HepG2 (cell line): Measurements from ENCODE around the gene ATRAID. TPM values are rescaled to one million over a fixed set of nuclear protein-coding genes. Genes with fewer than 3 reads are reported as not detected.

Experiments
- ASH2L ChIP-seq: fragments of 300-600, 200-600 bp; sonication (generic); IDR thresholded peaks from 2 replicates; pipeline ENCODE4 v1.7.0; 2017; ENCODE audit warnings: low read depth, mild to moderate bottlenecking, moderate library complexity, mixed read lengths, low read length; ENCODE audit not compliant: insufficient read length
- CBX5 ChIP-seq: sonication (generic); formaldehyde crosslinking; IDR thresholded peaks from 2 replicates; pipeline ENCODE4 v1.4.0; 2020; ENCODE audit warnings: missing genetic modification reagents, borderline replicate concordance
- CHCHD3 ChIP-seq: sonication (generic); formaldehyde crosslinking; IDR thresholded peaks from 2 replicates; pipeline ENCODE4 v1.8.0; 2022; ENCODE audit warnings: mild to moderate bottlenecking, missing genetic modification reagents, moderate library complexity
- DMAP1 ChIP-seq: IDR thresholded peaks from 2 replicates; pipeline ENCODE4 v1.6.1; 2016
- MED8 ChIP-seq: sonication (generic); formaldehyde crosslinking; IDR thresholded peaks from 2 replicates; pipeline ENCODE4 v1.8.1; 2023; ENCODE audit warnings: mild to moderate bottlenecking, missing genetic modification reagents; ENCODE audit not compliant: insufficient replicate concordance
- MTF2 ChIP-seq: sonication (generic); formaldehyde crosslinking; IDR thresholded peaks from 2 replicates; pipeline ENCODE4 v1.5.0; 2020; ENCODE audit warnings: missing genetic modification reagents, borderline replicate concordance
- PLRG1 ChIP-seq: fragments of 450-650 bp; conservative IDR thresholded peaks from 2 replicates; pipeline ENCODE4 v1.6.1; 2016
- POGZ ChIP-seq: sonication (generic); formaldehyde crosslinking; IDR thresholded peaks from 2 replicates; pipeline ENCODE4 v1.4.0; 2020; ENCODE audit warnings: mild to moderate bottlenecking, missing genetic modification reagents
- POLR2AphosphoS5 ChIP-seq: IDR thresholded peaks from 2 replicates; pipeline ENCODE4 v1.6.1; 2012; ENCODE audit warnings: low read depth, low read length
- ZNF468 ChIP-seq: sonication (generic); formaldehyde crosslinking; IDR thresholded peaks from 2 replicates; pipeline ENCODE4 v1.8.0; 2022; ENCODE audit warnings: mild to moderate bottlenecking, moderate library complexity, missing genetic modification reagents
- ZNF562 ChIP-seq: sonication (generic); formaldehyde crosslinking; IDR thresholded peaks from 2 replicates; pipeline ENCODE4 v1.8.0; 2022; ENCODE audit warnings: missing genetic modification reagents, borderline replicate concordance
- ZNF747 ChIP-seq: sonication (generic); formaldehyde crosslinking; IDR thresholded peaks from 2 replicates; pipeline ENCODE4 v1.8.1; 2023; ENCODE audit warnings: missing genetic modification reagents, mild to moderate bottlenecking, borderline replicate concordance
- ZNF75D ChIP-seq: sonication (generic); formaldehyde crosslinking; IDR thresholded peaks from 2 replicates; pipeline ENCODE4 v1.8.1; 2023; ENCODE audit warnings: missing genetic modification reagents, mild to moderate bottlenecking, borderline replicate concordance
- ZNF792 ChIP-seq: IDR thresholded peaks from 2 replicates; pipeline ENCODE4 v1.6.1; 2016
- ZNF883 ChIP-seq: sonication (generic); formaldehyde crosslinking; IDR thresholded peaks from 2 replicates; pipeline ENCODE4 v1.5.1; 2020; ENCODE audit warnings: mild to moderate bottlenecking, missing genetic modification reagents; ENCODE audit errors: not compliant biosample characterization
- polyA plus RNA-seq, 8 experiments: library from polyadenylated mRNA; depleted of rRNA in 3 of 8; stranded (reverse) in 7 of 8; unstranded in 1 of 8; fragments of >200 nt; fragmentation: Illumina TruSeq in 4 of 8; extraction: Trizol in 4 of 8; gene quantifications; 2 replicates each; pipeline versions ENCODE4 v1.2.1 to v1.2.3, GENCODE V29; 2011 to 2016; ENCODE audit warnings: low read depth in 4 of 8, missing spikeins in 1 of 8, mixed read lengths in 1 of 8; ENCODE audit not compliant: insufficient read depth in 1 of 8
- total RNA-seq, 5 experiments: library from RNA; depleted of rRNA; stranded (reverse); fragments of >200 nt; fragmentation: Illumina TruSeq; extraction: Trizol; gene quantifications; 2 replicates each; pipeline ENCODE4 v1.2.3, GENCODE V29; 2016; ENCODE audit warnings: low read depth in 1 of 5
- TF ChIP-seq, protein P1 (sequence below): sonication (generic); formaldehyde crosslinking; IDR thresholded peaks from 2 replicates; pipeline ENCODE4 v1.5.0; 2020; ENCODE audit warnings: missing genetic modification reagents
- TF ChIP-seq, protein P2 (sequence below): sonication (generic); formaldehyde crosslinking; IDR thresholded peaks from 2 replicates; pipeline ENCODE4 v1.8.0; 2022; ENCODE audit warnings: missing genetic modification reagents, mild to moderate bottlenecking, moderate library complexity, borderline replicate concordance
- TF ChIP-seq, protein P3 (sequence below), 2 experiments: IDR thresholded peaks; 2 replicates each; pipeline ENCODE4 v1.6.1; 2011 to 2012; ENCODE audit warnings: low read length in 2 of 2, borderline replicate concordance in 1 of 2, low read depth in 1 of 2, mild to moderate bottlenecking in 1 of 2, moderate library complexity in 1 of 2
- TF ChIP-seq, protein P4 (sequence below): sonication (generic); formaldehyde crosslinking; IDR thresholded peaks from 2 replicates; pipeline ENCODE4 v1.8.0; 2022; ENCODE audit warnings: missing genetic modification reagents, mild to moderate bottlenecking, inconsistent platforms, borderline replicate concordance

Gene ATRAID
- total and polyA plus RNA-seq, 2 of the 13 experiments (the other 11 are each of a cell fraction or from before 2014, with no cell fraction given) = 207 to 382 TPM

DNA sequence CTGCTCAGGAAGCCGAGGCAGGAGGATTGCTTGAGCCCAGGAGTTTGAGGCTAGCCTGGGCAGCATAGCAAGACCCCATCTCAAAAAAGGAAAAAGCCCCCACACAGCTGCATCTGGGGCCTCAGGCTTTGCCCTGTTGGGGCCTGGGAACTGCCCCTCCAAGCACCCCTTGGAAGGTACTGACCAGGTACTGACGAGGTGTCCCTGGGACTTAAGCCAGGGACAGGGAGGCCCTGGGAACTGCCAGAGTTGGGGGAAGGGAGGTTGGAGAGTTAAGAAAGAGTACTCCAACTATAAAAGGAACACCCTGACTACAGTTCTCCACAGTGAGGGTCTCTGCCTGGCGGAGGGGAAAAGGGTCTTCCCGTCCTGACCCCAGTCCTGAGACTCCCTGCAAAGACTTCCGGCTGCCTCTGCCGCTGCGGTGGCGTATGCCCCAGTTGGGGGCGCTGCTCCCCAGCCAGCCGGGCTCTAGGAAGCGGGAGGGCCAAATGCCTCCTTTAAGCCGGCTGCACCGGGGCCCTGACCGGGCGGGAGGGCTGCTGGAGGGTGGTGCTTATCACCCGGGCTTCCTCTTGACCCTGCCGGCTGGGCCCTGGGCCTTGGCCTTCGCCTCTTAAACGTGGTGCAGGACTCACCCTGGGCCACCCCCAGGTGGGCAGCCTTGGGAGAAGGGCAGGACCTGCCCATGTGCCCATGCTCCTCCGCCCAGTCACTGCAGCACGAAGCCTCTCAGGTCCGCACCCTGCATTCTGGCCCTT lies 38.2 kb downstream of the ATRAID start (continued):
- no peak for TF ChIP-seq MTF2 (CRISPR knock-in tag)
- TF ChIP-seq, protein P1, sequence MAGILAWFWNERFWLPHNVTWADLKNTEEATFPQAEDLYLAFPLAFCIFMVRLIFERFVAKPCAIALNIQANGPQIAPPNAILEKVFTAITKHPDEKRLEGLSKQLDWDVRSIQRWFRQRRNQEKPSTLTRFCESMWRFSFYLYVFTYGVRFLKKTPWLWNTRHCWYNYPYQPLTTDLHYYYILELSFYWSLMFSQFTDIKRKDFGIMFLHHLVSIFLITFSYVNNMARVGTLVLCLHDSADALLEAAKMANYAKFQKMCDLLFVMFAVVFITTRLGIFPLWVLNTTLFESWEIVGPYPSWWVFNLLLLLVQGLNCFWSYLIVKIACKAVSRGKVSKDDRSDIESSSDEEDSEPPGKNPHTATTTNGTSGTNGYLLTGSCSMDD (CRISPR knock-in tag) = no peak
- peak; percentile 42 for TF ChIP-seq ASH2L
- 0 out of 2 replicates have a peak, but pooled peaks have one; percentile 70 for TF ChIP-seq CHCHD3 (CRISPR knock-in tag)
- no peak for TF ChIP-seq ZNF562 (CRISPR knock-in tag)
- TF ChIP-seq, protein P2, sequence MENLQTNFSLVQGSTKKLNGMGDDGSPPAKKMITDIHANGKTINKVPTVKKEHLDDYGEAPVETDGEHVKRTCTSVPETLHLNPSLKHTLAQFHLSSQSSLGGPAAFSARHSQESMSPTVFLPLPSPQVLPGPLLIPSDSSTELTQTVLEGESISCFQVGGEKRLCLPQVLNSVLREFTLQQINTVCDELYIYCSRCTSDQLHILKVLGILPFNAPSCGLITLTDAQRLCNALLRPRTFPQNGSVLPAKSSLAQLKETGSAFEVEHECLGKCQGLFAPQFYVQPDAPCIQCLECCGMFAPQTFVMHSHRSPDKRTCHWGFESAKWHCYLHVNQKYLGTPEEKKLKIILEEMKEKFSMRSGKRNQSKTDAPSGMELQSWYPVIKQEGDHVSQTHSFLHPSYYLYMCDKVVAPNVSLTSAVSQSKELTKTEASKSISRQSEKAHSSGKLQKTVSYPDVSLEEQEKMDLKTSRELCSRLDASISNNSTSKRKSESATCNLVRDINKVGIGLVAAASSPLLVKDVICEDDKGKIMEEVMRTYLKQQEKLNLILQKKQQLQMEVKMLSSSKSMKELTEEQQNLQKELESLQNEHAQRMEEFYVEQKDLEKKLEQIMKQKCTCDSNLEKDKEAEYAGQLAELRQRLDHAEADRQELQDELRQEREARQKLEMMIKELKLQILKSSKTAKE (CRISPR knock-in tag) = no peak
- peak; percentile 59 for TF ChIP-seq ZNF883 (CRISPR knock-in tag)
- peak; percentile 78; the same call in 1 of the 2 replicates for TF ChIP-seq ZNF747 (CRISPR knock-in tag)
- 0 out of 2 replicates have a peak, but pooled peaks have one; percentile 51 for TF ChIP-seq DMAP1 (CRISPR knock-in tag)
- no peak for TF ChIP-seq ZNF792 (CRISPR knock-in tag)
- TF ChIP-seq POGZ = peak; percentile 37; the same call in 1 of the 2 replicates
- no peak for TF ChIP-seq POLR2AphosphoS5
- TF ChIP-seq ZNF75D = no peak
- no peak for TF ChIP-seq PLRG1
- TF ChIP-seq, protein P3, sequence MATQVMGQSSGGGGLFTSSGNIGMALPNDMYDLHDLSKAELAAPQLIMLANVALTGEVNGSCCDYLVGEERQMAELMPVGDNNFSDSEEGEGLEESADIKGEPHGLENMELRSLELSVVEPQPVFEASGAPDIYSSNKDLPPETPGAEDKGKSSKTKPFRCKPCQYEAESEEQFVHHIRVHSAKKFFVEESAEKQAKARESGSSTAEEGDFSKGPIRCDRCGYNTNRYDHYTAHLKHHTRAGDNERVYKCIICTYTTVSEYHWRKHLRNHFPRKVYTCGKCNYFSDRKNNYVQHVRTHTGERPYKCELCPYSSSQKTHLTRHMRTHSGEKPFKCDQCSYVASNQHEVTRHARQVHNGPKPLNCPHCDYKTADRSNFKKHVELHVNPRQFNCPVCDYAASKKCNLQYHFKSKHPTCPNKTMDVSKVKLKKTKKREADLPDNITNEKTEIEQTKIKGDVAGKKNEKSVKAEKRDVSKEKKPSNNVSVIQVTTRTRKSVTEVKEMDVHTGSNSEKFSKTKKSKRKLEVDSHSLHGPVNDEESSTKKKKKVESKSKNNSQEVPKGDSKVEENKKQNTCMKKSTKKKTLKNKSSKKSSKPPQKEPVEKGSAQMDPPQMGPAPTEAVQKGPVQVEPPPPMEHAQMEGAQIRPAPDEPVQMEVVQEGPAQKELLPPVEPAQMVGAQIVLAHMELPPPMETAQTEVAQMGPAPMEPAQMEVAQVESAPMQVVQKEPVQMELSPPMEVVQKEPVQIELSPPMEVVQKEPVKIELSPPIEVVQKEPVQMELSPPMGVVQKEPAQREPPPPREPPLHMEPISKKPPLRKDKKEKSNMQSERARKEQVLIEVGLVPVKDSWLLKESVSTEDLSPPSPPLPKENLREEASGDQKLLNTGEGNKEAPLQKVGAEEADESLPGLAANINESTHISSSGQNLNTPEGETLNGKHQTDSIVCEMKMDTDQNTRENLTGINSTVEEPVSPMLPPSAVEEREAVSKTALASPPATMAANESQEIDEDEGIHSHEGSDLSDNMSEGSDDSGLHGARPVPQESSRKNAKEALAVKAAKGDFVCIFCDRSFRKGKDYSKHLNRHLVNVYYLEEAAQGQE (IDR thresholded peaks at IDR 0.05; ENCODE audit: borderline replicate concordance in 1 of 2, low read depth in 1 of 2, low read length in 2 of 2) = no peak
- TF ChIP-seq, protein P4, sequence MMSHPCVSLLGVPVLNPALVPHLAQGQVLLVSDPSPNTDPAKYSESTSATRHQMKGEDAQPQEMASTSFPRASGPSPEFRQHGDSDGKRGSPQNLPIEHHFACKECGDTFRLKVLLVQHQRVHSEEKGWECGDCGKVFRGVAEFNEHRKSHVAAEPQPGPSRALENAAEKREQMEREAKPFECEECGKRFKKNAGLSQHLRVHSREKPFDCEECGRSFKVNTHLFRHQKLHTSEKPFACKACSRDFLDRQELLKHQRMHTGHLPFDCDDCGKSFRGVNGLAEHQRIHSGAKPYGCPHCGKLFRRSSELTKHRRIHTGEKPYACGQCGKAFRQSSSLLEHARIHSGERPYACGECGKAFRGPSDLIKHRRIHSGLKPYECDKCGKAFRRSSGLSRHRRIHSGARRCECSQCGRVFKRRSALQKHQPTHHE (CRISPR knock-in tag) = peak; percentile 89; the same call in 1 of the 2 replicates
- TF ChIP-seq ZNF468 (CRISPR knock-in tag) = no peak
- TF ChIP-seq MED8 (CRISPR knock-in tag) = peak; percentile 19
- peak; percentile 42; the same call in 1 of the 2 replicates for TF ChIP-seq CBX5
